Measurements from ENCODE around the gene ZNF503. TPM values are rescaled to one million over a fixed set of nuclear protein-coding genes. Genes with fewer than 3 reads are reported as not detected.

The ZNF503 gene
- total and polyA plus RNA-seq, 3 experiments from 2014 or later, result 0.07 to 0.13 TPM; not detected in 1

DNA sequence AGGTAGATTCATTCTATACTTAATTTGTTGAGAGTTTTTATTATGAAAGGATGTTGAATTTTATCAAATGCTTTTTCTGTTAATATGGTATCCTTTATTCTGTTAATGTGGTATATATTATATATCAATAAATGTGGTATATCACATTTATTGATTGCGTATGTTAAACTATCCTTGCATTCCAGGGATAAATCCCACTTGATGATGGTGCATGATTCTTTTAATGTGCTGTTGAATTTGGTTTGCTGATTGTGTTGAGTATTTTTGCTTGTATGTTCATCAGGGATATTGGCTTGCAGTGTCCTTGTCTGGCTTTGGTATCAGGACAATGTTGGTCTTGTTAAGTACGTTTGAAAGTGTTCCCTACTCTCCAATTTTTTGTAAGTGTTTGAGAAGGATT lies 41.8 kb upstream of the ZNF503 start:
- Mint-ChIP-seq H3K27me3 (peaks cover 14 to 18% of the 10 kb centered on the region in 2 donors), H3K4me3 (no peak overlapping the region), H3K36me3 (no peaks in the 10 kb centered on the region), H3K9me3 (peaks cover 14 to 32% (median 26%) of the 10 kb centered on the region in 5 donors), H3K27ac (no peak overlapping the region), H3K4me1 (no peaks in the 10 kb centered on the region)
- Histone ChIP-seq H3K4me1 (ENCODE audit: insufficient read depth, low read length) (no peaks in the 10 kb centered on the region), H3K9me3 (ENCODE audit: low read length) (no peaks in the 10 kb centered on the region), H3K36me3 (ENCODE audit: insufficient read depth, low read length) (no peaks in the 10 kb centered on the region), H3K4me3 (ENCODE audit: low read length) (no peak overlapping the region), H3K27ac (ENCODE audit: low read depth, low read length) (no peak overlapping the region), H3K27me3 (ENCODE audit: insufficient read depth, low read length, poor library complexity, severe bottlenecking) (peaks cover 3% of the 10 kb centered on the region)
- DNase-seq, result no peak
- ChIA-PET POLR2A (no interaction called here), CTCF (no interaction called here)

DNA sequence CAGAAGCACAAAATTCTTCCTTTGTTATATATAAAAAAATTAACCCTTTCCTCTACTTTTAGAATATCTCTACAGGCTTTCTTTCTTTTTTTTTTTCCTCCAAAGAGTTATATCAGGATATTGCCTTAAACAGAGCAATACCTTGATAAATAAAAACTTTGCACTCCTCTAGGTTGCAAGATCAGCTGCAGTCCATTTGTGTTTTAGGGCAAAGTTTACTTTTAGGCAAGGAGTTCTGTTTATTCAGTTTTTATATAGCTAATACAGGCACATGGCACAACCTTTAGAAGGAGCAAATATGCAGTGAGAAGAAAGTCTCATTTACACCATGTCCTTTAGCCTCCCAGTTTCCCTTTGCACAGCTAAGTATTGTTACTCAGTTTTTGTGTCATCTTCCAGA lies 40.1 kb upstream of the ZNF503 start:
- Histone ChIP-seq H3K4me1 (ENCODE audit: insufficient read depth, low read length) (no peaks in the 10 kb centered on the region), H3K4me3 (ENCODE audit: low read length) (no peak overlapping the region), H3K36me3 (ENCODE audit: insufficient read depth, low read length) (no peaks in the 10 kb centered on the region), H3K27ac (ENCODE audit: low read depth, low read length) (no peak overlapping the region), H3K27me3 (ENCODE audit: insufficient read depth, low read length, poor library complexity, severe bottlenecking) (peaks cover 4% of the 10 kb centered on the region), H3K9me3 (ENCODE audit: low read length) (no peaks in the 10 kb centered on the region)
- H3K27me3 Mint-ChIP-seq, result peaks cover 8 to 10% of the 10 kb centered on the region in 2 donors
- H3K4me1 Mint-ChIP-seq, result no peaks in the 10 kb centered on the region
- no peak for DNase-seq
- no peaks in the 10 kb centered on the region for H3K36me3 Mint-ChIP-seq
- H3K9me3 Mint-ChIP-seq, result peaks cover 12 to 31% (median 21%) of the 10 kb centered on the region in 5 donors
- no peak overlapping the region for H3K4me3 Mint-ChIP-seq
- no peak overlapping the region for H3K27ac Mint-ChIP-seq
- ChIA-PET POLR2A (no interaction called here), CTCF (no interaction called here)

DNA sequence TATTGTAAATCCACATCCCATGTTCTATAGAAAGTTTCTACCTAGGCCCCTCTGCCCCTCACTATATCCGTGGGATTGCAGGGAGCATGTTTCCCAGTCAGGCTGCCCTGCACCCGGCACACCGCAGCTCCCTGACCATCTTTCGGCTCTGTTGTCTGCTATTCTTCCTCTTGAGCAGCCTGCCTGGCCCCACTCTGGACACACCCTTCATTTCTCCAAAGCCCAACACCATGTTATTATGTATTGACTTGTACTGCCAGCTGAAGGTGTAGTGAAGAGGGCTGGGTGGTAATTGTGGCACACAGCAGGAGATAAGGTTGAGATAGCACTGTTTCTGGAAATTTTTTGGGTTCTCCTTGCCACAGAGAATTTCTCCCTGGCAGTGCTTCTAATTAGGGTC lies 39.6 kb upstream of the ZNF503 start:
- ChIA-PET POLR2A (no interaction called here), CTCF (no interaction called here)
- H3K9me3 Mint-ChIP-seq, result peaks cover 10 to 26% (median 17%) of the 10 kb centered on the region in 5 donors
- H3K4me1 ChIP-seq (ENCODE audit: insufficient read depth, low read length), result no peaks in the 10 kb centered on the region
- H3K27me3 ChIP-seq (ENCODE audit: insufficient read depth, low read length, poor library complexity, severe bottlenecking), result peaks cover 4% of the 10 kb centered on the region
- no peak overlapping the region for H3K4me3 Mint-ChIP-seq
- no peak overlapping the region for H3K4me3 ChIP-seq (ENCODE audit: low read length)
- H3K9me3 ChIP-seq (ENCODE audit: low read length), result no peaks in the 10 kb centered on the region
- no peaks in the 10 kb centered on the region for H3K36me3 Mint-ChIP-seq
- no peak overlapping the region for H3K27ac ChIP-seq (ENCODE audit: low read depth, low read length)
- no peaks in the 10 kb centered on the region for H3K4me1 Mint-ChIP-seq
- no peak overlapping the region for H3K27ac Mint-ChIP-seq
- no peaks in the 10 kb centered on the region for H3K36me3 ChIP-seq (ENCODE audit: insufficient read depth, low read length)
- no peak for DNase-seq
- peaks cover 9% of the 10 kb centered on the region in 2 donors for H3K27me3 Mint-ChIP-seq

DNA sequence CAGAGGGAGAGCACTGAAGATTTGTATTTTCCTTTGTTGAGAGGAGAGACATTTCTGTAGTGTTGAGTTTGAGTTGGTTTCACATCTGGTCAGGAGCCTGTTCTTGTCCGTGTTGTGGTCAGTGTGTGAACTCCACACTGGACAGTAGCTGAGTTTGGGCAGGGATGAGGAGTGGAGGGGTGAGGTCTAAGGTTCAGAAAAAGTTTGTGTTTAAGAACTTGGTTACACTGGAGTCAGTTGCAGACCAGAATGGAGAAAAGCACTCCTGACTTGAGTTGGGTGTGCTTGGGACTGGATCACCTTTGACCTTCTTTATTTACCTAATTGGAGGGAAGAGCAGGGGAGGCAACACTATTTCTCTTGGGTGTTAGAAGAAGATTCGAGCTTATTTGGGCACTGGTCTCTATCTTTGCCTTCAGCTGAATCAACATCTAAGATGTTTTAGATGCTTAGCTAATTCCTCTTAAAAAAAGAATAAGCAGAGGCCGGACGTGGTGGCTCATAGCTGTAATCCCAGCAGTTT lies 38.8 kb upstream of the ZNF503 start:
- peaks cover 9 to 10% of the 10 kb centered on the region in 2 donors for H3K27me3 Mint-ChIP-seq
- no peak overlapping the region for H3K27ac ChIP-seq (ENCODE audit: low read depth, low read length)
- no peaks in the 10 kb centered on the region for H3K4me1 Mint-ChIP-seq
- no peaks in the 10 kb centered on the region for H3K36me3 Mint-ChIP-seq
- no peaks in the 10 kb centered on the region for H3K36me3 ChIP-seq (ENCODE audit: insufficient read depth, low read length)
- peaks cover 4% of the 10 kb centered on the region for H3K27me3 ChIP-seq (ENCODE audit: insufficient read depth, low read length, poor library complexity, severe bottlenecking)
- no peak overlapping the region for H3K4me3 ChIP-seq (ENCODE audit: low read length)
- no peak overlapping the region for H3K27ac Mint-ChIP-seq
- H3K4me1 ChIP-seq (ENCODE audit: insufficient read depth, low read length), result no peaks in the 10 kb centered on the region
- POLR2A ChIA-PET, result no interaction called here
- H3K4me3 Mint-ChIP-seq, result no peak overlapping the region
- peaks cover 10 to 22% (median 14%) of the 10 kb centered on the region in 5 donors for H3K9me3 Mint-ChIP-seq
- H3K9me3 ChIP-seq (ENCODE audit: low read length), result no peaks in the 10 kb centered on the region
- no peak for DNase-seq
- CTCF ChIA-PET, result interaction anchor here (0.7 kb wide), 1 partner anchor 10 kb away, joined by 3 read pairs; no protein-coding TSS in a partner anchor

DNA sequence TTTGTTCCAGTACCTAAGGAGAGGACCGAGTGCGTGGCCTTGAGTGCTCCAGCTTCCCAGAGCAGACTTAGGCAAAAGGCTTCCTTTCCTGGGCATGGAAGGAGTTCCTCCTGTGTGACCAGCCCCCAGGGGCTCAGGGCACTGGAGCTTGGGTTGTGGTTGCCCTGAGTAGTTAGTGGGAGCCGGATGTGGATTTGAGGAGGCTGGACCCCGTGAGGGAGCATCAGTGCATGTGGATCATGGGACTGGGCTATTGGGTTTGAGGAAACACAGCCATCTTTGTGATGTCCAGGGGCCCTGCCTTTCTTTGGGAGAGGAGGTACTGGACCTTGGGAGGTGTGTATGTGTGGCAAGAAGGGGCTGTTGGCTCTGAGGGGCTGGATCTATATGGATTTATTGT lies 38.2 kb upstream of the ZNF503 start:
- Histone ChIP-seq H3K27me3 (ENCODE audit: insufficient read depth, low read length, poor library complexity, severe bottlenecking) (peaks cover 4% of the 10 kb centered on the region), H3K27ac (ENCODE audit: low read depth, low read length) (no peak overlapping the region), H3K4me3 (ENCODE audit: low read length) (no peak overlapping the region), H3K4me1 (ENCODE audit: insufficient read depth, low read length) (no peaks in the 10 kb centered on the region), H3K36me3 (ENCODE audit: insufficient read depth, low read length) (no peaks in the 10 kb centered on the region), H3K9me3 (ENCODE audit: low read length) (no peaks in the 10 kb centered on the region)
- no peak for DNase-seq
- Mint-ChIP-seq H3K36me3 (no peaks in the 10 kb centered on the region), H3K9me3 (peaks cover 10 to 22% (median 12%) of the 10 kb centered on the region in 5 donors), H3K27me3 (peaks cover 9 to 15% of the 10 kb centered on the region in 2 donors), H3K27ac (no peak overlapping the region), H3K4me1 (no peaks in the 10 kb centered on the region), H3K4me3 (no peak overlapping the region)
- POLR2A ChIA-PET, result no interaction called here
- CTCF ChIA-PET, result no interaction called here

DNA sequence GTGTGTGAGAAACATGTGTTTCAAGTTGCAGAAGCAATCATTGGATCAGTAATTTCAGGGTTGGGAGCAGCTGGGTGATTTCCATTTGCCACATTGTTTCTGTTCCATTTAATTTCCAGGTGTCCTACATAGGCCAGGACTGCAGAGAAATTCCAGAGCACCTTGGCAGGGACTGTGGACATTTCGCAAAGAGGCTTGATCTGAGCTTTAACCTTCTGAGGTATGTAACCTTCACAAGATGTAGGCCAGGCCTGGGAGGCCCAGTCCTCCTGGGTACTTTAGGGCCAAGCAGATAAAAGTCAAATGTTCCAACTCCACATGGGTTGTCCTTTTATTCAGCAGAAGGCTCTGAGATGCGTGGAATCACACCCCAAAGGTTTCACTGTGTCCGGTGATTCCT lies 36.7 kb upstream of the ZNF503 start:
- Histone ChIP-seq H3K27ac (ENCODE audit: low read depth, low read length) (no peak overlapping the region), H3K4me3 (ENCODE audit: low read length) (no peak overlapping the region), H3K36me3 (ENCODE audit: insufficient read depth, low read length) (no peaks in the 10 kb centered on the region), H3K9me3 (ENCODE audit: low read length) (no peaks in the 10 kb centered on the region), H3K4me1 (ENCODE audit: insufficient read depth, low read length) (no peaks in the 10 kb centered on the region), H3K27me3 (ENCODE audit: insufficient read depth, low read length, poor library complexity, severe bottlenecking) (peaks cover 6% of the 10 kb centered on the region)
- peaks cover 22 to 28% of the 10 kb centered on the region in 2 donors for H3K27me3 Mint-ChIP-seq
- no peak overlapping the region for H3K27ac Mint-ChIP-seq
- H3K4me3 Mint-ChIP-seq, result no peak overlapping the region
- no peaks in the 10 kb centered on the region for H3K36me3 Mint-ChIP-seq
- H3K9me3 Mint-ChIP-seq, result peaks cover 3 to 11% (median 4%) of the 10 kb centered on the region in 5 donors
- ChIA-PET POLR2A (no interaction called here), CTCF (no interaction called here)
- DNase-seq, result no peak
- no peaks in the 10 kb centered on the region for H3K4me1 Mint-ChIP-seq

DNA sequence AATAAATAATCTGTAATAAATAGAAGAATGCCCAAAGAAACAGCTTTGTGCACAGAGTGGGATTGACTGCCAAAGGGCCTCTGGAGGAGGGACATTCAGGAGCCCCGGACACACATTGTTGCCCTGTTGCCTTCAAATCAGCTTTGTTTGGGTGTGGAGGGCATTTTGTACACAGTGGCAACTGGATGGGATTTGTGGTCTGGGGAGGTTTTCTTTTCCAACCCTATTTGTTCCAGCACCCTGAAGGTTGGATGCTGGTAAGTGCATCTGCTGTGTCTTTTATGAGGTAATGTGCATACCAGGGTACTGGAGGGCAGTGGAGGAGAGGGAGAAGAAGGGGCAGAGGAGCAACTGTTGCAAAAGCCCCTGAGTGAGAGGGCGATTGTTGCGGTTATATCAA lies 36.1 kb upstream of the ZNF503 start:
- CTCF ChIA-PET, result no interaction called here

DNA sequence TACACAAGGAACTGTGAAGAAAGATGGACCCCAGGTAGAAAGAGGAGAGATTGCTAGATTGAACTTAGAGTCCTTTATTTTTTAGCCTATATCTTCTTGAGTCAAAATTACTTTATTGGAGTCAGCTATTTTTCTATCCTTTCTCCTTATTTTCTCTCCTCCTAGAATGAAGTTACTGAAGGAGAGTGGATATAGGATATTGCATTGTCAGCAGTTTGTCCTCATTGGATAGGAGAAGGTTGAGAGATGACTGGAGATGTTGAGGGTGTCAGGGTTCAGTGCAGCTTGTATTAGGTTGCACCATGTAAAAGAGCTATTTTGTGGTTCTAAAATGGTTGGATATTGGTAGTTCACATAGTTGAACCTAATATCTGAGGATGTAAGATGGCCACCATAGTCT lies 35.3 kb upstream of the ZNF503 start:
- POLR2A ChIA-PET, result no interaction called here
- peaks cover 0 to 3% (median 0%) of the 10 kb centered on the region in 5 donors for H3K9me3 Mint-ChIP-seq

More for the DNA sequence above, 36.1 kb upstream of the ZNF503 start:
- H3K27me3 Mint-ChIP-seq, result peaks cover 25 to 34% of the 10 kb centered on the region in 2 donors
- Histone ChIP-seq H3K4me3 (ENCODE audit: low read length) (no peak overlapping the region), H3K9me3 (ENCODE audit: low read length) (no peaks in the 10 kb centered on the region), H3K27ac (ENCODE audit: low read depth, low read length) (no peak overlapping the region), H3K36me3 (ENCODE audit: insufficient read depth, low read length) (no peaks in the 10 kb centered on the region), H3K27me3 (ENCODE audit: insufficient read depth, low read length, poor library complexity, severe bottlenecking) (peaks cover 11% of the 10 kb centered on the region), H3K4me1 (ENCODE audit: insufficient read depth, low read length) (no peaks in the 10 kb centered on the region)
- H3K4me3 Mint-ChIP-seq, result no peak overlapping the region
- H3K27ac Mint-ChIP-seq, result no peak overlapping the region
- DNase-seq, result no peak
- H3K9me3 Mint-ChIP-seq, result peaks cover 0 to 6% (median 3%) of the 10 kb centered on the region in 5 donors
- POLR2A ChIA-PET, result no interaction called here
- H3K4me1 Mint-ChIP-seq, result no peaks in the 10 kb centered on the region
- H3K36me3 Mint-ChIP-seq, result no peaks in the 10 kb centered on the region

More for the DNA sequence above, 35.3 kb upstream of the ZNF503 start:
- no peak overlapping the region for H3K4me3 ChIP-seq (ENCODE audit: low read length)
- H3K27me3 Mint-ChIP-seq, result peaks cover 33 to 42% of the 10 kb centered on the region in 2 donors
- H3K4me1 ChIP-seq (ENCODE audit: insufficient read depth, low read length), result no peaks in the 10 kb centered on the region
- H3K4me1 Mint-ChIP-seq, result peaks cover under 1 to 2% (median 1%) of the 10 kb centered on the region in 3 donors
- no peak overlapping the region for H3K27ac Mint-ChIP-seq
- DNase-seq, result no peak
- no peak overlapping the region for H3K4me3 Mint-ChIP-seq
- no peak overlapping the region for H3K27ac ChIP-seq (ENCODE audit: low read depth, low read length)
- peaks cover 11% of the 10 kb centered on the region for H3K27me3 ChIP-seq (ENCODE audit: insufficient read depth, low read length, poor library complexity, severe bottlenecking)
- H3K9me3 ChIP-seq (ENCODE audit: low read length), result no peaks in the 10 kb centered on the region
- no peaks in the 10 kb centered on the region for H3K36me3 ChIP-seq (ENCODE audit: insufficient read depth, low read length)
- H3K36me3 Mint-ChIP-seq, result no peaks in the 10 kb centered on the region
- CTCF ChIA-PET, result no interaction called here
